Brain pericyte (primary cell): ENCODE measurements around the gene GALNS.
"Not testable (repeated sequence)": the region's sequence is repeated elsewhere in the genome, so short reads cannot be mapped to it uniquely, and the experiment has no call there.

Experiments used
- DNase-seq: peaks from one replicate; pipeline ENCODE4 v3.0.0-alpha.2; 2012; ENCODE audit warnings: low read depth, low spot score

The GALNS gene

DNA sequence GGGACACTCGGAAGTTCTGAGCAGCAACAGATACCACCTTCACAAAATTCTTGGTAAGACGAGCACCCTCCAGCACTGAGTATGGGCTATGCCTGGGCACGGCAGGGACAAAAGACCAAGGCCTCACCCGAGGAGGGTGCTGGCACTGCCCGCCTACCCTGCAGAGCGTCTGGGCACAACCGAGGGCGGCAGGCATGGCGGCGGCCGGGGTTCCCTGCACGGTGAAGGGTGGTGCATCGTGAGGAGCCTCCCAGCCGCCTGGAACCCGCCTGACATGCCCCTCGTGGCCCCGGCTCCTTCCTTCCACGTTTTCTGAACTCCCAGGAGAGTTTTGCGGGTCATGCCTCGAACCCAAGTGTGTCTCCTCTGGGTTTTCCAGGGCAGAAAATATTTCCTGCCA lies 18.9 kb downstream of the GALNS start:
- DNase-seq, result no peak

DNA sequence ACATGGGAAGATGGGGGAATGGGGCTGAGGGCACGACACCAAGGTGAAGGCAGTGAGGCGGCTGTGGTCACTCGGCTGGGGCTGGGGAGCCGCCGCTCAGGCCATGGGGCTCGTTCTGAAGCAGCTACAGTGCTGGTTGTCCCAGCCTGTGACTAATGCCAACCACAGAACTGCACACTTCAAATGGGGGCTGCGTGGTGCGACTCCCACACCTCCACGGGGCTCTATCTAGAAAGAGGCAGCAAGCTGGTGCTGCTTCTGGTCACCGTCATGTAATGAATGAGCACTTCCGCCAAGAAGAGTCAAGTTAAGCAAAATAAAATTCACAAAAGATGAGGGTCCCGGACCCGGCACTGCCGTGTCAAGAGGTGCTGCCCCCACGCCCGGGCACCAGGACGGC lies 20.0 kb downstream of the GALNS start:
- no peak for DNase-seq

DNA sequence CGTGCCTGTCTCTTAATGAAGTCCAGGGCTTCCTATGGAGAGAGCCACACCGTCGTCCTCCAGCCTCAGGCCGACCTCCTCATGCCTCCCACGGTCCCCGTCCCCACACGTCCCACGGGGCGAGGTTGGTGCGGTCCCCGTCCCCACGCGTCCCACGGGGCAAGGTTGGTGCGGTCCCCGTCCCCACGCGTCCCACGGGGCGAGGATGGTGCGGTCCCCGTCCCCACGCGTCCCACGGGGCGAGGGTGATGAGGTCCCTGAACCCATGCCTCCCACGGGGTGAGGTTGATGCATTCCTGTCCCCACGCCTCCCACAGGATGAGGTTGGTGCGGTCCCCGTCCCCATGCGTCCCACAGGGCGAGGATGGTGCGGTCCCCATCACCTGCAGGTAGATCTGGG lies 20.9 kb downstream of the GALNS start:
- no peak for DNase-seq

DNA sequence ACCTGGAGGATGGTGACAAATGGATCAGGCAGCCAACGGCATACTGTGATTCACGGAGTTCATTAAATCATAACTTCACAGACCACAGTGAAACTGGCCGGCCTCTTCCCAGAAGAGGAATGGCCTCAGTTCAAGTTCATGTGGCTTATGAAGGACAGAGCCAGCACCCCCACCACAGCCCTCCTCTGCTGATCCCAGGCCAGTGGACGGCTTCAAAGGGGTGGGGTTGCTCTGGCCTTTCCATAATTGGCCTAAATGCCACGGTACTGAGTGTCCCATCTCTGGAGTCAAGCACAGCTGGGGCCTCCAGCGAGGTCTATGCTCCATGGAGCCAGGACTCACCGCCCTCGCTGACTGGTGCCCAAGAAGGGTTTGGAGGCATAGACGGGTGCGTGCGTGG lies 21.4 kb downstream of the GALNS start:
- no peak for DNase-seq

DNA sequence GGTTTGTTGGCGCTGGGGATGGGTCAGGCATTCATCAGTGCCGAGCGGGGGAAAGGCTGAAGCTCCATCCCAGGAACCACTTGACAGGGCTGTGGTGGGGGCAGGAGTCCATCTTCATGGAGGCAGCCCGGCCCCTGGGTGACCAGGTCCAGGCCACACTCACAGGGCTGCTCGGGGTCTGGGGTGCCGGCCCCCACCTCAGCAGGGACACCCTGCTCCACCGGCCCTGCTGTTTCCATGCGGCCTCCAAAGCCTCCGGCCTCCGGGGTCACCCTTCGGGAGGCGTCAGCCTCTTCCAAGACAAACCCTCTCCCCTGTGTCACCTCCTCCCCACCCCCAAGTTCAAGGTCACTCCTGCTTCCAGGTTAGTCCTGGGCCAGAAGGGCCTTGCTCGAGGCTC lies 22.1 kb downstream of the GALNS start:
- no peak for DNase-seq

DNA sequence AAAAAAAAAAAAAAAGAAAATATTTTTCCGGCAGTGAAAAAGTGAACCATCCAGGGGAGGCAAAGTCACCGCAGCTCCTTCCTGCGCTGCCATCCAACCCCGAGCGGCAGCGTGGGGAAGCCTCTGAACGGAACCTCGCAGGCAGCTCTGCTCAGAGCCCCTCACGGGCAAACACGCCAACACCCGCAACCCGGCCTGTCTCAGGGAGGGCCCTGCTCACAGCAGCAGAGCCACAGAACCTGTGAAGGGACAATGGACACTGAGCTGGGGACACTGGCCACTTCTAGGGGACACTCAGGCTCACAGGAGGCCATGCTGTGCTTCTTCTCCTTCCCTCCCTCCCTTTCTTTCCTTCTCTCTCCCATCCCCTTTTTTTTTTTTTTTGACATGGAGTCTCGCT lies 23.7 kb downstream of the GALNS start:
- no peak for DNase-seq

DNA sequence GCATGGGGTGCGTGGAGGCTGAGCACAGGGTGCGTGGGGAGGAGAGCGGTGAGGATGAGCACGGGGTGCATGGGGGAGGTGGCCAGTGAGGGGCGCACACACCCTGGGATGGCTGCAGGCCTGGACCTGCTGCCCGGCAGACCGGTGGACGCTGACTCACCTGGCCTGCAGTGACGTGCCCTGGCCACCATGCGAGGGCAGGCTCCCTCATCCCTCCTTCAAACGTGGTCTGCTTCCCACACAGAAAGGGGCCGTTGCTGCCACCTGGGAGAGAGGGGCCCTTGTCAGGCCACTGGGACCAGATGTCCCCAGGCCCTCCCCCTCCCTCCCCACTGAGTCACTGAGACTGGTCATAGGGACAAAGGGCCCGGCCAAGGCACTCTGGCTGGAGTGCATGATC lies 24.9 kb downstream of the GALNS start:
- no peak for DNase-seq

DNA sequence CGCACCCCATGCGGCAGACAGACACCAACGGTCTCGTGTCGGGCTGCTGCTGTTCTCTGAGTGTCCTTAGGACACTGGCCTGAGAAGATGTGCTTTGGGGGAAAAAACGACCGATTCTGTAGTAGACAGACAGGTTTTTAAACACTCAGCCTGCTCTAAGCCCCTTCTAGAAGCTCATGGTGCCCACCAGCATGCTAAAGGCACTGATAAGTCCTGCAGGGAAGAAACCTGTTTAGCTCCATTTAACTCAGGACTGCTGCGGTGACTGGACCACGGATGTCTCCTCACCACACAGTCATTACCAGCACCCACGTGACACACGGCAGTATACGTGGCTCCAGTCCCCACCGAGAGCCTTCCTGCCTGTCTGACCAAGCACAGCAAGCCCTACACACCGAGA lies 26.0 kb downstream of the GALNS start:
- no peak for DNase-seq

DNA sequence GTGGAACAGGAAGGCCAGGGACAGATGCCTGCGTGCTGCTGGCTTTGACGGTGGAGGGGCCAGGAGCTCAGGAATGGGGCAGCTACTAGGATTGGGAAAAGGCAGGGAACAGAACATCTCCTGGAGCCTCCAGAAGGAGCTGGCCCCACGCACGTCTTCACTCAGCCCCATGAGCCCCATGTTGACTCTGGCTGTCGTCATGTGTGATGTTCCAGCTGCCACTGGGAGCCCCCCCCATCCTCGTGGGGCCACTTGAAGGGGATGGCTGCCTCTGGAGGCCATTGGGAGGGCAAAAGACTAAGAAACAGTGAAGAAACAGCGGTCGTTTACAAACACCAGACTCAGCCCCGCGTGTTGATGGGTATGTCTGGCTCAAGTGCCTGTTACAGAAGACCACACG lies 26.5 kb downstream of the GALNS start:
- DNase-seq, result no peak

DNA sequence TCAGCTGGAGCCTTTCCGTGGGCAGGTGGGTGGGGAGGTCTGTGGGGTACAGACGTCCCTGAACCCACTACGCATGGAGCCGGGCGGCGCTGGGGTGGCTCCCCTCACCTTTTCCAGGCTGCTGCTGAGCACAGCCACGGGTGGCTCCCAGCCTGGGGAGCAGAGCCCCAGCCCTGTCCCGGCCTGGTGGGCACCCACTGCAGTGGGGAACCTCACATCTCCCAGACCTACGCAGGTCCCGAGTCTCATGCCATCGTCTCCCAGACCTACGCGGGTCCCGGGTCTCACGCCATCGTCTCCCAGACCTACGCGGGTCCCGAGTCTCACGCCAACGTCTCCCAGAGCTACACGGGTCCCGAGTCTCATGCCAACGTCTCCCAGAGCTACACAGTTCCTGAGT lies 28.0 kb downstream of the GALNS start:
- no peak for DNase-seq

DNA sequence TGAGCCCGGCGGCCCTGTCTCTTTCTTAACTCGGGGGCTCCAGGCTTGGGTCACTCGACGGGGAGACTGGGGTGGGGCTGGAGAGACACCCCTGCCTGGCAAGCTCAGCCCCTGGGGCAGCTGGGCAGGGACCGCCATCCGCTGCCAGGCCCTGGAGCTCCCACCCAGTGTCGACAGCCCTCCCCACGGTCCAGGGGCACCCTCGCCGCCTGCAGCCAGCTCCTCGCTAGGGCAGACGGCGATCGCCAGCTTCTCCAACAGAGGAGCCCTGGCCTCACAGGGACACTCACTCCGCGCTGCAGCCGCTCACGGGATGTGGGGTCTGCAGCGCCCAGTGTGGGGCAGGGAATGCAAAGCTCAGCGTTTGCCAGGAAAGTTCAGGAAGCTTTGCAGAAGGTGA lies 29.0 kb downstream of the GALNS start:
- DNase-seq, result no peak

DNA sequence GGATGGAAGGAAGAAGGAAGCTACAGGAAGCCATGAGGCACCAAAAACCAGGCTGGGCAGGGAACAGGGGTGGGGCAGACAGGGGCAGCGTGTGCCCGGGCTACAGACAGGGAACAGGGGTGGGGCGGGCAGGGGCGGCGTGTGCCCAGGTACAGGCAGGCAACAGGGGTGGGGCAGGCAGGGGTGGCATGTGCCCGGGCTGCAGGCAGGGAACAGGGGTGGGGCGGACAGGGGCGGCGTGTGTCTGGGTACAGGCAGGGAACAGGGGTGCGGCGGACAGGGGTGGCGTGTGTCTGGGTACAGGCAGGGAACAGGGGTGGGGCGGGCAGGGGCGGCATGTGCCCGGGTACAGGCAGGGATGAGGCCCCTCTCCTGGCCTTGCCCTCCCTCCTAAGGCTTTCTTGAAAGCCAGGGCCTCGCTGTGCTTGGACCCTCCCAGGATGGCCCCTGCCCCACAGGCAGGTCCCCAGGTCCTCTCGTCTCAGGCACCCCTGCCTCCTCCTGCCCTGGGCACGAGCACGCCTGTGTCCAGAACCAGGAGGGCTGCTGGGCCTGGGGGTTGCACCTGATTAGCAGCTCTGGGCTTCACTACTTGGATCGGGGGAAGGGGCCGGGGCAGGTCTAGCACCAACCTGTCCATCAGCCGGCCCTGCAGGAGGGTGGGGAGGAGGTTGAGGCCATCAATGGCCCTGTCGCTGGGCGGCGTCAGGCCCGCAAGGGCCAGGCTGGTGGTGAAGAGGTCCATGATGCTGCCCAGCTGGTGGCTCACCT lies 30.5 kb downstream of the GALNS start:
- DNase-seq, result no peak

DNA sequence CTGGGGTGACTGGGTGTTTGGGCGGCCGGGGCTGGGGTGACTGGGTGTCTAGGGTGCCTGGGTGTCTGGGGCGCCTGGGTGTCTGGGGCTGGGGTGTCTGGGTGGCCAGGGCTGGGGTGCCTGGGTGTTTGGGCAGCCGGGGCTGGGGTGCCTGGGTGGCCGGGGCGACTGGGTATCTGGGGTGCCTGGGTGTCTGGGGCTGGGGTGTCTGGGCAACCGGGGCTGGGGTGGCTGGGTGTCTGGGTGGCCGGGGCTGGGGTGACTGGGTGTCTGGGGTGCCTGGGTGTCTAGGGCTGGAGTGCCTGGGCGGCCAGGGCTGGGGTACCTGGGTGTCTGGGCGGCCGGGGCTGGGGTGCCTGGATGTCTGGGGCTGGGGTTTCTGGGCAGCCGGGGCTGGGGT lies 31.6 kb downstream of the GALNS start:
- DNase-seq, result no peak

DNA sequence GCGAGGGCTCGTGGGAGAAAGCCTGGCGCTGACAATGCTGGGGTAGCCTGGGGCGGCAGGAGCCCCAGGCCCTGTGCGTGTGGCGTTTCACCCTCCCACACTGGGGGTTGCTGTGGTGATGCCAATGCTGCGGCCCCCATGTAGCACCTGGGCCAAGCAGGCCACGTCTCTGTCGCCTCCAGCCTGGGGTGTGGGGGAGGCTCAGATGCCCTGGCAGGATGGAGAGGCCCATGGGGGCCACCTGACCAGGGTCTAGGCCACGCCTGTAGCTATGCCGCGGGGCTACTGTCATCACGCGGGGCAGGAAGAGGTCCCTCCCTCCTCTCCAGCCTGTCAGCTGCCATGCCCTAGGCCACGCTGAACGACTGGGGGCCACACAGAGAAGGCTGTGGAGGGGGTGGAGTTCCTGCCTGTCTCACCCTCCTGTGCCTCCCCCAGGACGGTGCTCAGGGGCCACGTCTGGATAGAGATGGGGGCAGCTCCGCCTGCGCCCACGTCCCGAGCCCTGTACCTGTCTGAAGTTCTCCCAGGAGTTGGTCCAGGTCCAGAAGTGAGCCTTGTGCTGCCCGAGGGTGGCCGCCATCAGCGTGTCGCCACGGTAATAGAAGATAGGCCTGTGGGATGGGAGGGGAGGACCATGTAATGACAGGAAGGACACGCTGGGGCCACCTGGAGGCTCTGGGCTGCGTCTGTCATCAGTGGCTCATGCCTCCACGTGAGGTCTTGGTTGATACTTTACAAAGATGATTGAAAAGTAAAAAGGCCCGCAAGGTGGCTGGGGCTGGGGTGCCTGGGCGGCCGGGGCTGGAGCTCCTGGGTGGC lies 32.3 kb downstream of the GALNS start:
- DNase-seq, result no peak

DNA sequence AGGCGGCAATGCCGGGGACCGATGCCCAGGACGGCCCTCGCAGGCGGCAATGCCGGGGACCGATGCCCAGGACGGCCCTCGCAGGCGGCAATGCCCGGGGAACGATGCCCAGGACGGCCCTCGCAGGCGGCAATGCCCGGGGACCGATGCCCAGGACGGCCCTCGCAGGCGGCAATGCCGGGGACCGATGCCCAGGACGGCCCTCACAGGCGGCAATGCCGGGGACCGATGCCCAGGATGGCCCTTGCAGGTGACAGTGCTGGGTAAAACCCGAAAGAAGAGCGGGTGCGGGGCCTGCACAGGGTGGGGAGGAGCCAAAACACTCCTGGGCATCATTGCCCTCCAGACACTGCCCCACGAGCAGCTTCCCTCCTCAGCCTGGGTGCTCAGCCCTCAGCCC lies 33.1 kb downstream of the GALNS start:
- DNase-seq, result not testable (repeated sequence)

DNA sequence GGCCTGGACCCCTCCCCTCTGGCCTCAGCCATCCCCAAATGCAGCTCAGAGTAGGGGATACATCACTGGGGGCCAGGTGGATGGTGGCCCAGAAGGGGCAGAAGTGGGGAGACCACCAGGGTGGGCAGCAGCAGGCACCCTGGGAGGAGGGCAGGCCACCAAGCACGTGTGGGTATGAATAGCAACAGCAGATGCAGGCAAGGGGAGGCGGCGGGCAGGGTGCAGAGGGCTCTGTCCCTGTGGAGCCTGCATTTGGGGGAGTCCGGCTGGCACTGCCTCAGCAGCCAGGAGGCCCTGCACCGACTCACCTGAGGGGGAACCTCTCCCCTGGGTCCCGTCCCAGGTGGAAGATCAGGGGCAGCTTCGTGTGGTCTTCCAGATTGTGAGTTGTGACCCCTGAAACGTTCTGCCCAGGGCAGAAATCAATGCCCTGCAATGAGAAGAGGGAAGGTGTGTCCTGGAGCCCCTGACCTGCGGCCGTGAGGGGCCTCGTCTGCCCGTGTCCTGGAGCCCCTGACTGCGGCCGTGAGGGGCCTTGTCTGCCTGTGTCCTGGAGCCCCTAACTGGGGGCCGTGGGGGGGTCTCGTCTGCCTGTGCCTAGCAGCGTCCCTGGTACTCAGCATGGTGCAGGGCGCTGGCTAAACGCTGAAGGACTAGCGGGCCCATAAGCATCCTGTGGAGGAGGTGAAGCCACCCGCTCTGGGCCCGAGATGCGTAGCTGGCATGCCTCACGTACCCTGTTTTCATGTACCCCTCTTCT lies 34.3 kb downstream of the GALNS start:
- no peak for DNase-seq

DNA sequence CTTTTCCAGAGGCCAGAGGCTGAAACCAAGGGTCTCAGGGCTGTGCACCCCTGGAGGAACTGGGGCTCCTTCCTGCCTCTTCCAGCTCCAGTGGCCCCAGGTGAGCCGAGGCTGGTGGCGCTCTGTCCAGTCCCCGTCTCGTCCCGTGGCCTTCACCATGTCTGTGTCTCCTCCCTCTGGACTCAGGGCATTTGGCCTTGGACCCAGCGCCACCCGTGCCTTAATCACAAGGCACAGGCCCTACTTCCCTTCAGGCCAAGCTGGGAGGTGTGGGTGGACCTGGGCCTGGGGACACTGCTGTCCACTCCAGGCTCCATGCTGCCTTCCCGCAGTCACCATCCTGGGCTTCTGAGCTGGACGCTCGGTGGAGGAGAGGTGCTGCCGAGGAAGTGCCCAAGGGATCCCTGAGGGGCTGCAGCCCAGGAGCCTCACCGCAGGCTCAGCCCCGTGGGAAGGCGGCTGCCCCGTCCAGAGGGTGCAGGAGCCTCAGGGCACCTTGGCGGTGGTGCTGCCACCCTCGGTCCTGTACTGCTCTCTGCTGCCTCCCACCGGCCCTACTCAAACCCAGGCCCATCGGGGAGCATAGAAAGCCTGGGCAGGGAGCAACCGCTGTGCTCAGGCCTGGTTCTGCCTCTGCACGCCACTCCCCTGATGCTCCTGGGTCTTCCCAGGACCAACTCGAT lies 35.4 kb downstream of the GALNS start:
- DNase-seq, result no peak

DNA sequence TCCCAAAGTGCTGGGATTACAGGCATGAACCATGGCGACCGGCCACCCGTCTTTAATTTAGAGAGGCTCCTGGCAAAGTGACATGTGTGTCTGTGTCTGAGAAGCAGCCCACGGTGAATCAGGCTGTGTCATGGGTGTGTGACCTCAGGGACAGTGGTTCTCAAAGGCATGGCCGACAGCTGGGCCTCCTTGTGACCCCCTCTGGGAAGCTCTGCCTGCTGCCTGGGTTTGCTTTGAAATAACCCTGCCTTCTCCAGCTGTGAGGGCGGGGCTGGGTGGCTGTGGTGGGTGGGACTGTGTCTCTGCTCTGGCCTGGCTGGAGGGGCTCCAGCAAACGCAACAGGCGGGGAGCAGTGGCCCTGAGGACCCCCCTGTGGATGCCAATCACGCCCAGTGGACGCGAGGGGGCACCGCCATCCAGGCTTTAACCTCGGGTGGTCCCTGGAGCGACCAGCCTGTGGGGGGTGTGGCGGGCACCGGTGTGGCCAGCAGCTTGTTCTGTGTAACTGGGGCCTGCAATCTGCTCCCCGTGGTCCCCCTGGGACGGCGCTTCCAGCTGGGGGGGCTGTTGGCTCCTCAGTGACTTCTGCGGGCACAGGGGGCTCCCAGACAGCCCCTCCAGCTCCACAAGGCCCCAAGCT lies 36.2 kb downstream of the GALNS start:
- no peak for DNase-seq

DNA sequence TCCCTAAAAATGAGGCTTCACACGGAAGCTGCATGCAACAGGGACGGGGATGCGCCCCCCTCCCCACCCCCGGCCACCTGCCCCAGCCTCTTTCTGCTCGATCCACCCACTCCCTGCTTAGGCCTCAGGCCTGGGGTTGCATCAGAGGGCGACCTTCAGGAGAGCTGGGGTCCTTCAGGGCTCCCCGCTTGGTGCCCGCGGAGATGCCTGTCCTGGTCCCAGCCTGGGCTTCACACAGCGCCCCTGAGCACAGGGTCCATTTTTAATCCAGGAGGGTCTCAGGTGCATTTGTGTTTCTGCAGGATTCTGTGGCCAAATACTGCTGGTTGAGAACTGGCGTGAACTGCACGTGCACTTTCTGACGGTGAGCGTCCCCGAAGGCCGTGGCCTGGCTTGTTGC lies 37.6 kb downstream of the GALNS start:
- DNase-seq, result no peak

DNA sequence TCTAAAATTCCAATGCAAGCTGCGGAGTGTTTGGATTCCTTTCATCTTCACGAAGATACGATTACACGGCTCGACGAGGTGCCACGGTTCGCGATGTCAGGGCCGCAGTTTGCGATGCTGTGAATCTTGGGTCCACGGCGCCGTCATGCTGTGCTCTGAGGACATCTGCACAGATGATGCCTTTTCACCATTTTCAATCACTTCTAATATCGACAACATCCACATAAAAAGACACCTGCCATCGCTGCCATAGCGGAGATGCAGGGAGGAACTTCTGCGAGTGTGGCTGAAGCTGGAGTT lies 38.2 kb downstream of the GALNS start:
- DNase-seq, result no peak

DNA sequence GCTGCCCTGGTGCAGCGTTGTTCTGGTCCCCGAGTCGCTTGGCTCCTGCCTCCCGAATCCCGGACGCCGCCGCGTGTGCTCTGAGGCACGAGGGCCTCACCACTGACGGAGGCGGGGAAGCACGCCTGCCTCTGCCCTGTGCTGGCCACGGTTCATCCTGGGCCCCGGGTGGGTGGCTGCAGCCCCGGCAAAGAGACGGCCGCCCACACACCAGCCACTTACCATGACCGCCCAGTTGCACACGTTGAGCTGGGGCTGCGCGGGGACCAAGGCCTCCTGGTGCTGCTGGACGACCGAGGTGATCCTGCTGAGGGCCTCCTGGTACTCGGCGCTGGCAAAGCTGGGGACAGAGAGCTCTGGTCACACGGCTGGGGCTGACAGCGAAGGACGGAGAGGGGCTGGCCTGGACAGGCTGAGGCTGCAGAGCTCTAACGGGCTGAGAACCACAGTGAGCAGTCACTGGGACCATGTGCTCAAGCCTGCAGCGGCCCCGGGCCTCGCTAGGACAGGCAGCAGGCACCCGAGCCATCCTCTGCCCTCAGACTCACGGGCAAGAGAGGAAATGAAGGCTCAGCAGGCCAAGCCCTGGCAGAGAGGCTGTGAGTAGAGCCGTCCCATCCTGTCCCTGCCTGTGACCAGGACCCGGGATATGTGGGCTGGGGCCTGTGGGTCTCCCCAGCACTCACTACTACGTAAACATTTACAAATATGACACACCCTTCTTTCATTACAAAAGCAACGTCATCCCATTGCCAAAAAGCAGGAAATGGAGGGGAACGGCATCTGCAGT lies 38.8 kb downstream of the GALNS start:
- no peak for DNase-seq
